ENCODE results near the gene PRIMA1.

DNA sequence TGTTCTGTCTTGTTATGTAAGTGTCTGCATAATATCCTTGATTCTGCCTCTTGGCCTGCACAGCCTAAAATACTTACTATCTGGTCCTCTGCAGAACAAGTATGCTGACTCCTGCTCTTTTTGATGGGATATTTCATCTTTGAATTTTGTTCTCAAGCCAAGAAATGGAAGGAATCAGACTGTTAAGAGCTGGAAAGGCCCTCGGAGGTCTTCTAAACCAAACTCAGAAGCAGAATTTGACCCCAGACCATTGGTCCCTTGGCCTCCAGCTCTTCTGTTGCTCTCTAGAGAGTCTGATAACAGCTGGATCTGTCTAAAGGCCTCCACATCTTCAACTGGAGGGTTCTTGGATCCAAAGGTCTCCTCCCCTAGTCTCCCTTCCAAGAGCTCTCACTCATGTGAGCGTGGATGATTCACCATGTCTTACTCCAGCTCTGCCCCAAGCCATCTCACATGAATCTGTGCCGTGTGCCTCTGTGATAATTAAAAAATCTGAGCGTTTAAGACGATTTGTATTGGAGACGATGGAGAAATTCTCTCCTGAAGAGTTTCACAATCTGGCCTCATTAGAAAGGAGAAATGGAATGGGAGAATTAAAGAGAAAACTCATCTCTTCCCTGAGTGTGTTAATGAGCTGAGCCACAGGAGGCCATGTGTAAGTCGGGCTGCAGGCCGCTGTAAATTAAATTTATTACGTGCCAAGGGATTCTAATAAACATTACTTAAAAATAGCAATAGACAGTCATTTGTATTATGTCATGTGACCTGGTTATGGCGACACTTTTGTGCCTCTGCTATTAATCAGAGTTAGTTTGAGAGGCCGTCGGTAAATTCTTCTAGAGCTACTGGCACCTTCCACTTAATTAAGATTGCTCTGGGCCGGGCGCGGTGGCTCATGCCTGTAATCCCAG, 15.4 kb upstream of the PRIMA1 start:
- TF ChIP-seq, protein P1, sequence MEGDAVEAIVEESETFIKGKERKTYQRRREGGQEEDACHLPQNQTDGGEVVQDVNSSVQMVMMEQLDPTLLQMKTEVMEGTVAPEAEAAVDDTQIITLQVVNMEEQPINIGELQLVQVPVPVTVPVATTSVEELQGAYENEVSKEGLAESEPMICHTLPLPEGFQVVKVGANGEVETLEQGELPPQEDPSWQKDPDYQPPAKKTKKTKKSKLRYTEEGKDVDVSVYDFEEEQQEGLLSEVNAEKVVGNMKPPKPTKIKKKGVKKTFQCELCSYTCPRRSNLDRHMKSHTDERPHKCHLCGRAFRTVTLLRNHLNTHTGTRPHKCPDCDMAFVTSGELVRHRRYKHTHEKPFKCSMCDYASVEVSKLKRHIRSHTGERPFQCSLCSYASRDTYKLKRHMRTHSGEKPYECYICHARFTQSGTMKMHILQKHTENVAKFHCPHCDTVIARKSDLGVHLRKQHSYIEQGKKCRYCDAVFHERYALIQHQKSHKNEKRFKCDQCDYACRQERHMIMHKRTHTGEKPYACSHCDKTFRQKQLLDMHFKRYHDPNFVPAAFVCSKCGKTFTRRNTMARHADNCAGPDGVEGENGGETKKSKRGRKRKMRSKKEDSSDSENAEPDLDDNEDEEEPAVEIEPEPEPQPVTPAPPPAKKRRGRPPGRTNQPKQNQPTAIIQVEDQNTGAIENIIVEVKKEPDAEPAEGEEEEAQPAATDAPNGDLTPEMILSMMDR (IDR thresholded peaks at IDR 0.05) = no peak
- TF ChIP-seq POLR2A (IDR thresholded peaks at IDR 0.05) = no peak

Measured in testis (tissue), 2 donors.